MM.1S (cell line): ENCODE measurements around the gene KDM4F.

Experiments used
- DNase-seq: peaks from one replicate; pipeline ENCODE4 v3.0.0-alpha.2; 2015
- H2AFZ ChIP-seq: fragments of 300-600 bp; sonication (generic); 2 replicates; pipeline ENCODE4 v1.6.0; 2016; ENCODE audit warnings: antibody characterized with exemption, low read length
- H3F3A ChIP-seq: fragments of 300-600 bp; sonication (generic); 2 replicates; pipeline ENCODE4 v1.6.1; 2016; ENCODE audit warnings: mild to moderate bottlenecking, antibody characterized with exemption, low read length, moderate library complexity, mixed read lengths; ENCODE audit not compliant: insufficient read depth
- H3K27ac ChIP-seq: fragments of 300-600 bp; sonication (generic); 2 replicates; pipeline ENCODE4 v1.5.1; 2016; ENCODE audit warnings: mild to moderate bottlenecking, low read length
- H3K27me3 ChIP-seq: fragments of 300-600 bp; sonication (generic); replicated peaks from 2 replicates; pipeline ENCODE4 v1.6.0; 2016; ENCODE audit warnings: low read length; ENCODE audit not compliant: insufficient read depth
- H3K36me3 ChIP-seq: fragments of 300-600 bp; sonication (generic); replicated peaks from 2 replicates; pipeline ENCODE4 v1.6.1; 2016; ENCODE audit warnings: mild to moderate bottlenecking, low read length, mixed read lengths; ENCODE audit not compliant: insufficient read depth
- H3K4me1 ChIP-seq: fragments of 300-600 bp; sonication (generic); 2 replicates; pipeline ENCODE4 v1.6.1; 2016; ENCODE audit warnings: low read length, mixed read lengths
- H3K4me2 ChIP-seq: fragments of 300-600 bp; sonication (generic); 2 replicates; pipeline ENCODE4 v1.6.0; 2016; ENCODE audit warnings: low read depth, low read length
- H3K4me3 ChIP-seq: fragments of 300-600 bp; sonication (generic); 2 replicates; pipeline ENCODE4 v1.5.1; 2016; ENCODE audit warnings: low read length, mixed read lengths
- H3K79me2 ChIP-seq: fragments of 300-600 bp; sonication (generic); 2 replicates; pipeline ENCODE4 v1.6.1; 2016; ENCODE audit warnings: mixed run types, low read length, mixed read lengths
- H3K9ac ChIP-seq: fragments of 300-600 bp; sonication (generic); 2 replicates; pipeline ENCODE4 v1.6.1; 2016; ENCODE audit warnings: low read length, mixed read lengths
- H3K9me2 ChIP-seq: fragments of 300-600 bp; sonication (generic); replicated peaks from 2 replicates; pipeline ENCODE4 v1.6.1; 2016; ENCODE audit warnings: mild to moderate bottlenecking, low read length, mixed read lengths; ENCODE audit not compliant: insufficient read depth
- H3K9me3 ChIP-seq: fragments of 300-600 bp; sonication (generic); replicated peaks from 2 replicates; pipeline ENCODE4 v1.6.1; 2016; ENCODE audit warnings: mild to moderate bottlenecking, low read length, mixed read lengths; ENCODE audit not compliant: insufficient read depth
- H4K20me1 ChIP-seq: fragments of 300-600 bp; sonication (generic); 2 replicates; pipeline ENCODE4 v1.6.1; 2016; ENCODE audit warnings: mild to moderate bottlenecking, low read length, moderate library complexity, mixed read lengths; ENCODE audit not compliant: insufficient read depth
- CTCF ChIP-seq: fragments of 300-600 bp; sonication (generic); IDR thresholded peaks from 2 replicates; pipeline ENCODE4 v1.5.1; 2016; ENCODE audit warnings: antibody characterized with exemption, low read length, mixed read lengths
- EZH2 ChIP-seq: fragments of 300-600 bp; sonication (generic); optimal IDR thresholded peaks from 2 replicates; pipeline ENCODE3; 2017; ENCODE audit warnings: low read depth, mild to moderate bottlenecking, antibody characterized with exemption, low read length, mixed read lengths
- EZH2phosphoT487 ChIP-seq: fragments of 300-600 bp; sonication (generic); IDR thresholded peaks from 2 replicates; pipeline ENCODE4 v1.6.1; 2018; ENCODE audit warnings: antibody characterized with exemption, low read length

Gene KDM4F

GRCh38 chr11:95081412-95081811 is 32.2 kb downstream of the KDM4F start:
- Histone ChIP-seq H3K4me3 (no peak overlapping the region), H3K36me3 (no peaks in the 10 kb centered on the region), H3K9me3 (no peaks in the 10 kb centered on the region), H3K9ac (no peak overlapping the region), H3K4me2 (no peak overlapping the region), H3K27ac (no peak overlapping the region), H2AFZ (no peak overlapping the region), H3F3A (no peaks in the 10 kb centered on the region), H3K9me2 (no peaks in the 10 kb centered on the region), H3K4me1 (peaks cover 9% of the 10 kb centered on the region), H4K20me1 (no peaks in the 10 kb centered on the region), H3K27me3 (no peaks in the 10 kb centered on the region), H3K79me2 (no peaks in the 10 kb centered on the region)
- TF ChIP-seq EZH2: no peak
- no peak for TF ChIP-seq CTCF
- TF ChIP-seq EZH2phosphoT487: no peak
- no peak for DNase-seq

- Histone ChIP-seq H3K4me1 (no peaks in the 10 kb centered on the region), H3K27ac (no peak overlapping the region), H2AFZ (no peak overlapping the region), H3K36me3 (no peaks in the 10 kb centered on the region), H3K9ac (no peak overlapping the region), H3K9me3 (no peaks in the 10 kb centered on the region), H3K79me2 (no peaks in the 10 kb centered on the region), H3K9me2 (no peaks in the 10 kb centered on the region), H3K4me3 (no peak overlapping the region), H3K4me2 (no peak overlapping the region), H3F3A (no peaks in the 10 kb centered on the region), H3K27me3 (no peaks in the 10 kb centered on the region), H4K20me1 (no peaks in the 10 kb centered on the region)
- TF ChIP-seq EZH2phosphoT487: no peak
- no peak for DNase-seq
Observed at GRCh38 chr11:95082576-95083001, 33.4 kb downstream of the KDM4F start.

- DNase-seq: no peak
Observed at GRCh38 chr11:95084509-95084908, 35.3 kb downstream of the KDM4F start.

More at GRCh38 chr11:95084509-95084908, 35.3 kb downstream of the KDM4F start:
- Histone ChIP-seq H3K9me2 (no peaks in the 10 kb centered on the region), H4K20me1 (no peaks in the 10 kb centered on the region), H3K4me2 (no peak overlapping the region), H3K79me2 (no peaks in the 10 kb centered on the region), H3K4me3 (no peak overlapping the region), H3K9ac (no peak overlapping the region), H3K9me3 (no peaks in the 10 kb centered on the region), H3K4me1 (peaks cover 7% of the 10 kb centered on the region), H2AFZ (no peak overlapping the region), H3K36me3 (no peaks in the 10 kb centered on the region), H3K27me3 (no peaks in the 10 kb centered on the region), H3K27ac (no peak overlapping the region), H3F3A (peaks cover 12% of the 10 kb centered on the region)
- TF ChIP-seq CTCF (no peak), EZH2phosphoT487 (no peak), EZH2 (no peak)
